CD4-positive, alpha-beta T cell treated with Interleukin-4 for 4 hours (primary cell): Measurements from ENCODE around the gene SPRED2.

Source experiments
- DNase-seq: peaks from one replicate; pipeline ENCODE4 v3.0.0-alpha.2; 2020

The SPRED2 gene

GRCh38 chr2:65432227-65433190, at the start of gene SPRED2:
TSS of gene SPRED2 (minus strand) at chr2:65432599. CDS start at chr2:65431987, 612 bp downstream.
- DNase-seq, result peak; percentile 56

- DNase-seq, result no peak
Measured at GRCh38 chr2:65481961-65482360, 49.6 kb upstream of the SPRED2 start.

- no peak for DNase-seq
Measured at GRCh38 chr2:65479524-65479923, 47.1 kb upstream of the SPRED2 start.

- DNase-seq, result no peak
Measured at GRCh38 chr2:65478498-65479135, 46.2 kb upstream of the SPRED2 start.

GRCh38 chr2:65477590-65477989, 45.2 kb upstream of the SPRED2 start:
- no peak for DNase-seq

GRCh38 chr2:65476778-65477177, 44.4 kb upstream of the SPRED2 start:
- DNase-seq, result no peak

GRCh38 chr2:65475000-65475399, 42.6 kb upstream of the SPRED2 start:
- no peak for DNase-seq

- DNase-seq, result no peak
Measured at GRCh38 chr2:65473045-65473444, 40.6 kb upstream of the SPRED2 start.

GRCh38 chr2:65471409-65471808, 39.0 kb upstream of the SPRED2 start:
- DNase-seq, result no peak

- no peak for DNase-seq
Measured at GRCh38 chr2:65466551-65466950, 34.2 kb upstream of the SPRED2 start.

- no peak for DNase-seq
Measured at GRCh38 chr2:65465857-65466256, 33.5 kb upstream of the SPRED2 start.

GRCh38 chr2:65465124-65465523, 32.7 kb upstream of the SPRED2 start:
- DNase-seq, result no peak

GRCh38 chr2:65464604-65465003, 32.2 kb upstream of the SPRED2 start:
- no peak for DNase-seq

GRCh38 chr2:65458999-65459398, 26.6 kb upstream of the SPRED2 start:
- DNase-seq, result no peak

GRCh38 chr2:65456886-65457285, 24.5 kb upstream of the SPRED2 start:
- no peak for DNase-seq

GRCh38 chr2:65456064-65456463, 23.7 kb upstream of the SPRED2 start:
- no peak for DNase-seq

GRCh38 chr2:65453916-65454315, 21.5 kb upstream of the SPRED2 start:
- no peak for DNase-seq

GRCh38 chr2:65452150-65452895, 19.9 kb upstream of the SPRED2 start:
- DNase-seq, result no peak

GRCh38 chr2:65450810-65451209, 18.4 kb upstream of the SPRED2 start:
- DNase-seq, result no peak

GRCh38 chr2:65450393-65450792, 18.0 kb upstream of the SPRED2 start:
- no peak for DNase-seq

- no peak for DNase-seq
Measured at GRCh38 chr2:65443509-65444186, 11.2 kb upstream of the SPRED2 start.

GRCh38 chr2:65442420-65443020, 10.1 kb upstream of the SPRED2 start:
- no peak for DNase-seq
